Measurements from ENCODE around the gene SERPINA6. TPM values are rescaled to one million over a fixed set of nuclear protein-coding genes. Genes with fewer than 3 reads are reported as not detected.

Gene SERPINA6
- total RNA-seq, 1 donor from 2014 or later, result 1.1 TPM

DNA sequence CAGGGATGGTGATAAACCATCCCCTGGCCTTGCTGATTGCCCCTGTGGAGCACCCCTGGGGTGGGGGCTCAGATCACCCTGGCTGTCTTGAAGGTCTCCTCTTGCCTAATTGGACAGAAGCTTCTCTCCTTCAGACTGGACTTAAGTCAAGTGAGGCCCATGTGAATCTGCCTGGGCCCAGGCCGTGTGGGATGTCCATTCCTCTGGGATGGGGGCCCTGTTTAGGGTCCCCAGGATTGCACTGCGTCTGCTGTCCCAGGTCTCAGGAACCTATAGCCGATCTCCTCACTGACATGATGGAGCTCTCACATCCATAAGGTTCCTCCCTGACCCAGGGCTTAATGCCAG, 45.1 kb upstream of the SERPINA6 start:
- no peak overlapping the region for H3K27ac ChIP-seq
- H3K4me1 ChIP-seq, result no peaks in the 10 kb centered on the region
- DNase-seq (no peak), ATAC-seq (no peak)
- intact Hi-C loops (cut with DNase I), result no loop called here
- H3K27me3 ChIP-seq (ENCODE audit: low read depth), result no peaks in the 10 kb centered on the region
- no peaks in the 10 kb centered on the region for H3K36me3 ChIP-seq
- TF ChIP-seq, protein P1, sequence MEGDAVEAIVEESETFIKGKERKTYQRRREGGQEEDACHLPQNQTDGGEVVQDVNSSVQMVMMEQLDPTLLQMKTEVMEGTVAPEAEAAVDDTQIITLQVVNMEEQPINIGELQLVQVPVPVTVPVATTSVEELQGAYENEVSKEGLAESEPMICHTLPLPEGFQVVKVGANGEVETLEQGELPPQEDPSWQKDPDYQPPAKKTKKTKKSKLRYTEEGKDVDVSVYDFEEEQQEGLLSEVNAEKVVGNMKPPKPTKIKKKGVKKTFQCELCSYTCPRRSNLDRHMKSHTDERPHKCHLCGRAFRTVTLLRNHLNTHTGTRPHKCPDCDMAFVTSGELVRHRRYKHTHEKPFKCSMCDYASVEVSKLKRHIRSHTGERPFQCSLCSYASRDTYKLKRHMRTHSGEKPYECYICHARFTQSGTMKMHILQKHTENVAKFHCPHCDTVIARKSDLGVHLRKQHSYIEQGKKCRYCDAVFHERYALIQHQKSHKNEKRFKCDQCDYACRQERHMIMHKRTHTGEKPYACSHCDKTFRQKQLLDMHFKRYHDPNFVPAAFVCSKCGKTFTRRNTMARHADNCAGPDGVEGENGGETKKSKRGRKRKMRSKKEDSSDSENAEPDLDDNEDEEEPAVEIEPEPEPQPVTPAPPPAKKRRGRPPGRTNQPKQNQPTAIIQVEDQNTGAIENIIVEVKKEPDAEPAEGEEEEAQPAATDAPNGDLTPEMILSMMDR (IDR thresholded peaks at IDR 0.05), result no peak
- no peaks in the 10 kb centered on the region for H3K9me3 ChIP-seq
- no peak overlapping the region for H3K4me3 ChIP-seq

DNA sequence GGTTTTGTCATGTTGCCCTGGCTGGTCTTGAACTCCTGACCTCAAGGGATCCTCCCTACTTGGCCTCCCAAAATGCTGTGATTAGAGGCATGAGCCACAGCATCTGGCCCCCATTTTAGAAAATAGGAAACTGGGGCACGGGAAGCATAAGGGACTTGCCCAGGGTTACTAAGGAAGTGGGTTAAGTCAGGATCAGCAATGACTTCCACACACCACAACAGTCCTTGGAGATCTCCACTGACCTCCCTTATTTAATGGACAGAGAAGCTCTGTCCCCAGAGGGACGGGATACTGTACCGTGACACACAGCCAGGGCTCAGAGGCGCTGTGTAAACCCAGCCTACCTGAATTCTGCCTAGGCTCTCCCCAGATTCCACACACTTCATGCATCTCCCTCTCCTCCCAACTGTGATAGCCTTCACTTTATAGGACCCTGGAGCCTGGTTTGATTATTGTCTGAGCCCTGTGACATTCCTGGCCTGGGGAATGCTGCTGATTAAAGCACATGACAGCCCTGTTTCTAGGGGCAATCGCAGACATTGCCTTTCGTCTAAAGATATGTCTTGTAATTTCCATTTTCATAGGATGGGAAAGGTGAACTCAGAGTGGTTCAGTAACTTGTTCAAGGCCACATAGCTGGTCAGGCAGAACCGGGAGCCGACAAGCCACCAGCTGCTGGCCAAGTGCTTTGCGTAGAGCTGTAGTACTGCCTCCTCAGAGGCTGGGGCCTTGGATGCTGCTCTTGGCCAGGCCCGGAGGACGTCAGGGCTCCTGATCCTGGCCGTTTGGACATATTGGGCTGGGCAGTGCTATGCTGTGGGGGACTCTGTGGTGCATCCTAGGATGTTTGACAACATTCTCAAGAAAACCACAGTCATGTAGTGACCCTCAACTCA, 44.5 kb upstream of the SERPINA6 start:
- H3K27me3 ChIP-seq (ENCODE audit: low read depth), result no peaks in the 10 kb centered on the region
- DNase-seq (no peak), ATAC-seq (peak in 1 of 2 donors; percentile 40)
- no peak overlapping the region for H3K4me3 ChIP-seq
- TF ChIP-seq, protein P1 (IDR thresholded peaks at IDR 0.05), result no peak
- H3K9me3 ChIP-seq, result no peaks in the 10 kb centered on the region
- H3K36me3 ChIP-seq, result no peaks in the 10 kb centered on the region
- intact Hi-C loops (cut with DNase I), result no loop called here
- no peaks in the 10 kb centered on the region for H3K4me1 ChIP-seq
- H3K27ac ChIP-seq, result no peak overlapping the region

DNA sequence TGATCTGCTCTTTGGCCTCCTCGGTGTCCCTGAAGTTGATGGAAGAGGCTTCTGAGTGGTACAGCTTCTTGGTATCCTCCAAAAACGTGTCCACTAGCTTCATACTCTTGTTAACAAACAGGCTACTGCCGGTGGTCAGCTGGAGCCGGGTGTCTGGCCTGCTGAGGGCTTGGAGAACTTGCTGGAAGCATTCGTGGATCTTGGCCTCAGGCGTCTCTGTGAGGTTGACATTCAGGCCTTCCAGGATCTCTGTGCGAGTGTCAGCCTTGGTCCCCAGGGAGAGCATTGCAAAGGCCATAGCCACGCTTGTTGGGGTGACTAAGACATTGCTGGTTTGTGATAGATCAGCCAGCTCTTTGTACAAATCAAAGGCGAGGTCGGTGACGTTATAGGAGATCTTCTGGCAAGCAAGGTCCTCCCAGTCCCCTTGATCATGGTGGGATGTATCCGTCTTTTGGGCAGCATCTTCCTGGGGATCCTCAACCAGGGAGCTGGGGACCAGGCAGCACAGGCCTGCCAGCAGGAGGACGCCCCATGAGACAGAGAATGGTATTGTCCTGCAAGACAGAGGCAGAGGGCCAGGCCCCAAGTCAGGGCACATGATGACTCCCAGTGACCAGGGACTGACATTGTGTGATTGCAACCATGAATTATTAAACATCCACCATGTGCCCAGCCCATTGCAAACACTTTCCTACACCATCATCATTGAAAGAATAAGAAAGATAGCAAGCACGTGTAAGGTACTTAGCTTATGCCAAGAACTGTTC, 43.2 kb upstream of the SERPINA6 start, which contains the start of gene SERPINA2:
SERPINA2 (minus strand) TSS at position 553 of the 770 bp plus-strand sequence.
- TF ChIP-seq, protein P1 (IDR thresholded peaks at IDR 0.05), result no peak
- ATAC-seq (no peak), DNase-seq (no peak)
- Histone ChIP-seq H3K27me3 (ENCODE audit: low read depth) (no peaks in the 10 kb centered on the region), H3K27ac (no peak within 1 kb of the TSS), H3K9me3 (no peaks in the 10 kb centered on the region), H3K36me3 (no peaks in the 10 kb centered on the region), H3K4me1 (no peaks in the 10 kb centered on the region), H3K4me3 (no peak within 1 kb of the TSS)
- intact Hi-C loops (cut with DNase I), result no loop called here

DNA sequence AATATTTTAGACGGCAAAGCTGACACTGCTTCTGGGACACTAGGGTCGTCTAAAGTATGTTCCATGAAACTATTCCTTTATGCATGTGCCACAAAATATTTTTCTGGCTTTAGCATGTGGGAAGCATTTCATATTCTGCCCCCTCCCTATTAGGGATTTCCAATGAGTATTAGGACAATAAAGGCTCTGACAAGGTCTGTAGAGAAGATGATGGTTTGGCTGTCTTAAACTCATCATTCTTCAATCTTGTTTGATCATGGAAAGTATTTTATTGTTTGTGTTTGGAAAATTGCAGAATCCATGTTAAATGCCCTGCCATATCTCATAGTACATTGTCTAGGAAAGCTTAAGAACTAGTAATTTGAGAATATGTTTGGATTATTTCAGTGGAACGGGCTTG, 42.5 kb upstream of the SERPINA6 start:
- Histone ChIP-seq H3K9me3 (no peaks in the 10 kb centered on the region), H3K27me3 (ENCODE audit: low read depth) (no peaks in the 10 kb centered on the region), H3K4me1 (no peaks in the 10 kb centered on the region), H3K36me3 (no peaks in the 10 kb centered on the region), H3K27ac (no peak overlapping the region), H3K4me3 (no peak overlapping the region)
- ATAC-seq (no peak), DNase-seq (no peak)
- intact Hi-C loops (cut with DNase I), result no loop called here
- TF ChIP-seq, protein P1 (IDR thresholded peaks at IDR 0.05), result no peak

DNA sequence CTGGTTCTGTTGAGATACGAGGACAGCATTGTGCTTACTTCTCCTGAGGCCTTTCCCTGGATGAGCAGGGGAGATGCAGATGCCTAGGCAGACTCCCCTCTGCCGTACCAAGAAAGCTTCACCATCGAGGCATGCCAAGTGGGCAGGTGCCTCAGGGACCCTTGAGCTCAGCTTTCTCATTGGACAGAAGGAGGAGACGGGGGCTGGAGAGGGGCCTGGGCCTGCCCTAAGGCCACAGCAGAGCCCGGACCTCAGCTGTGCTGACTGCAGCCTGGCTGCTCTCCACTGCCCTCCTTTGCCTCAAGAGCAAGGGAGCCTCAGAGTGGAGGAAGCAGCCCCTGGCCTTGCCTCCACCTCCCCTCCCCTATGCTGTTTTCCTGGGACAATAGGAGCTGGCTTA, 41.8 kb upstream of the SERPINA6 start:
- intact Hi-C loops (cut with DNase I), result no loop called here
- ATAC-seq (no peak), DNase-seq (no peak)
- TF ChIP-seq, protein P1 (IDR thresholded peaks at IDR 0.05), result no peak
- no peaks in the 10 kb centered on the region for H3K27me3 ChIP-seq (ENCODE audit: low read depth)
- no peaks in the 10 kb centered on the region for H3K9me3 ChIP-seq
- no peaks in the 10 kb centered on the region for H3K36me3 ChIP-seq
- no peaks in the 10 kb centered on the region for H3K4me1 ChIP-seq
- no peak overlapping the region for H3K27ac ChIP-seq
- H3K4me3 ChIP-seq, result no peak overlapping the region
